GM12878 (cell line): ENCODE results near the gene DYSF. TPM values are rescaled to one million over a fixed set of nuclear protein-coding genes. Genes with fewer than 3 reads are reported as not detected.

ENCODE experiments used
- ATAC-seq: fragments of 200-7000 bp; cut with Tn5 transposase; 3 replicates; pipeline ENCODE4 v1.9.1; 2020; ENCODE audit warnings: mild to moderate bottlenecking, moderate library complexity
- BruUV-seq: library from RNA; stranded (reverse); fragments of 400-500 nt; replicated peaks from 2 replicates; lab custom pipeline; 2021; lab: Mats Ljungman, UMichigan
- CTCF ChIA-PET: fragments of 300-600 bp; sonication (Branson Sonifier 250); formaldehyde crosslinking; extraction: SDS; loops from one replicate; lab custom pipeline; 2021; ENCODE audit warnings: inconsistent platforms; lab: Yijun Ruan, JAX
- POLR2A ChIA-PET: fragments of 350-600 bp; formaldehyde crosslinking; extraction: SDS; loops from one replicate; lab custom pipeline; 2021; ENCODE audit warnings: inconsistent platforms; lab: Charles Lee
- RAD21 ChIA-PET: fragments of 300-600 bp; sonication (Branson Sonifier 250); formaldehyde crosslinking; loops from one replicate; lab custom pipeline; 2023; ENCODE audit warnings: antibody characterized with exemption; ENCODE audit not compliant: unreplicated experiment; lab: Charles Lee
- SMC1A ChIA-PET: fragments of 300-600 bp; sonication (Branson Sonifier 250); formaldehyde crosslinking; loops from one replicate; lab custom pipeline; 2023; ENCODE audit not compliant: unreplicated experiment, uncharacterized antibody; lab: Charles Lee
- DNase-seq: peaks from one replicate; pipeline ENCODE4 v3.0.0-alpha.2; 2011; ENCODE audit warnings: low read depth, low spot score
- FAIRE-seq: peaks from 3 replicates; lab custom pipeline; 2011; peaks lifted over from hg19 to GRCh38; lab: Jason Lieb, UNC
- H2AFZ ChIP-seq: 2 replicates; pipeline ENCODE4 v1.6.0; 2011; ENCODE audit warnings: low read depth, low read length, control low read depth; ENCODE audit not compliant: control insufficient read depth
- H3K27ac ChIP-seq: 2 replicates; pipeline ENCODE4 v1.5.1; 2011; ENCODE audit warnings: control low read depth; ENCODE audit not compliant: control insufficient read depth, insufficient read depth
- H3K27me3 ChIP-seq, 2 experiments: replicated peaks in 1 of 2; 2 replicates each; pipeline versions ENCODE4 v1.6.0 to v1.6.1; 2011; ENCODE audit warnings: low read length in 1 of 2; ENCODE audit not compliant: control insufficient read depth in 2 of 2, insufficient read depth in 2 of 2
- H3K36me3 ChIP-seq, 2 experiments: 2 replicates each; pipeline ENCODE4 v1.5.1; 2011; ENCODE audit warnings: low read length in 1 of 2; ENCODE audit not compliant: control insufficient read depth in 2 of 2, insufficient read depth in 2 of 2
- H3K4me1 ChIP-seq: 2 replicates; pipeline ENCODE4 v1.6.1; 2011; ENCODE audit warnings: mild to moderate bottlenecking, low read length, moderate library complexity, mixed read lengths; ENCODE audit not compliant: control insufficient read depth, insufficient read depth
- H3K4me2 ChIP-seq: 2 replicates; pipeline ENCODE4 v1.6.0; 2011; ENCODE audit warnings: control low read depth; ENCODE audit not compliant: control insufficient read depth, insufficient read depth
- H3K4me3 ChIP-seq: fragments of 200-600 bp; sonication (generic); 2 replicates; pipeline ENCODE4 v1.5.1; 2016
- H3K79me2 ChIP-seq: 2 replicates; pipeline ENCODE4 v1.6.0; 2011; ENCODE audit warnings: low read length; ENCODE audit not compliant: control insufficient read depth, insufficient read depth
- H3K9ac ChIP-seq: 2 replicates; pipeline ENCODE4 v1.8.0; 2011; ENCODE audit warnings: low read length, control low read depth, mixed read lengths; ENCODE audit not compliant: control insufficient read depth, insufficient read depth
- H3K9me3 ChIP-seq: replicated peaks from 3 replicates; pipeline ENCODE4 v1.5.1; 2011; ENCODE audit warnings: mild to moderate bottlenecking, low read length; ENCODE audit not compliant: control insufficient read depth, insufficient read depth
- H4K20me1 ChIP-seq: 2 replicates; pipeline ENCODE4 v1.6.0; 2011; ENCODE audit not compliant: control insufficient read depth, insufficient read depth
- BCL11A ChIP-seq: IDR thresholded peaks from 2 replicates; pipeline ENCODE4 v1.6.1; 2011; ENCODE audit warnings: low read depth, low read length
- BHLHE40 ChIP-seq, 2 experiments: fragments of 450-650 bp in 1 of 2; IDR thresholded peaks; 2 replicates each; pipeline ENCODE4 v1.6.1; 2011 to 2017; ENCODE audit warnings: low read depth in 2 of 2, borderline replicate concordance in 1 of 2, improper control_type of control experiment in 1 of 2, low read length in 1 of 2, mild to moderate bottlenecking in 1 of 2
- CBX5 ChIP-seq: sonication (generic); IDR thresholded peaks from 2 replicates; pipeline ENCODE4 v1.6.1; 2016; ENCODE audit warnings: low read depth, moderate library complexity, mild to moderate bottlenecking, inconsistent platforms
- CHD2 ChIP-seq: IDR thresholded peaks from 2 replicates; pipeline ENCODE4 v1.6.1; 2011; ENCODE audit warnings: low read depth, low read length, improper control_type of control experiment, borderline replicate concordance
- ESRRA ChIP-seq: IDR thresholded peaks from 2 replicates; pipeline ENCODE4 v1.6.1; 2012; ENCODE audit warnings: mild to moderate bottlenecking, low read length, improper control_type of control experiment
- MEF2B ChIP-seq: fragments of 450-650 bp; IDR thresholded peaks from 2 replicates; pipeline ENCODE4 v1.6.1; 2018; ENCODE audit warnings: mild to moderate bottlenecking, moderate library complexity; ENCODE audit not compliant: partially characterized antibody, poor library complexity, severe bottlenecking
- MYB ChIP-seq: fragments of 150-350 bp; IDR thresholded peaks from 2 replicates; pipeline ENCODE4 v1.6.1; 2014; ENCODE audit warnings: mild to moderate bottlenecking, low read depth, low read length, borderline replicate concordance
- NFYA ChIP-seq: IDR thresholded peaks from 2 replicates; pipeline ENCODE4 v1.6.1; 2011; ENCODE audit warnings: low read depth, mild to moderate bottlenecking, low read length, improper control_type of control experiment, borderline replicate concordance
- POLR2A ChIP-seq: IDR thresholded peaks from 2 replicates; pipeline ENCODE4 v1.6.1; 2011; ENCODE audit warnings: low read depth, mild to moderate bottlenecking, low read length
- STAT3 ChIP-seq: IDR thresholded peaks from 2 replicates; pipeline ENCODE4 v1.6.1; 2011; ENCODE audit warnings: low read depth, low read length, improper control_type of control experiment
- TCF3 ChIP-seq: IDR thresholded peaks from 2 replicates; pipeline ENCODE4 v1.6.1; 2012; ENCODE audit warnings: low read depth, mild to moderate bottlenecking, low read length, borderline replicate concordance; ENCODE audit not compliant: insufficient read depth
- ZNF207 ChIP-seq: fragments of 450-650 bp; IDR thresholded peaks from 2 replicates; pipeline ENCODE4 v1.6.1; 2014; ENCODE audit warnings: antibody characterized with exemption, mild to moderate bottlenecking, borderline replicate concordance
- WGBS: methylation state at CpG from one replicate; pipeline ENCODE4 v1.1.6; 2016; ENCODE audit warnings: low lambda C conversion rate; ENCODE audit not compliant: insufficient replicate concordance, insufficient coverage; ENCODE audit errors: missing lambda C conversion rate; 5-methylcytosine and 5-hydroxymethylcytosine counted together
- in situ Hi-C: fragments of 300-500 bp; cut with MboI; formaldehyde crosslinking; loops from 9 replicates; pipeline ENCODE4 v1.14.3; 2018; ENCODE audit warnings: mixed read lengths
- intact Hi-C: fragments of 100-400 bp; cut with micrococcal nuclease; formaldehyde crosslinking; loops from one replicate; pipeline ENCODE4 v1.14.2; 2022; ENCODE audit not compliant: unreplicated experiment
- polyA plus RNA-seq, 11 experiments: library from polyadenylated mRNA; depleted of rRNA in 4 of 11; unstranded in 6 of 11; stranded (reverse) in 5 of 11; fragments of >200 nt; fragmentation: Nextera tagmentation in 4 of 11; fragmentation: Illumina TruSeq in 1 of 11; extraction: Ambion mirVana in 4 of 11; extraction: Trizol in 1 of 11; gene quantifications; 1 replicate in 1 of 11; 2 replicates in 10 of 11; pipeline versions ENCODE4 v1.2.1 to v1.2.3, GENCODE V29; 2011 to 2016; ENCODE audit warnings: inconsistent platforms in 2 of 11, missing spikeins in 2 of 11, low read depth in 1 of 11
- total RNA-seq, 4 experiments: library from RNA; depleted of rRNA in 3 of 4; stranded (reverse); fragments of >200 nt in 3 of 4; fragmentation: Illumina TruSeq in 1 of 4; extraction: Trizol in 1 of 4; gene quantifications; 2 replicates each; pipeline versions ENCODE4 v1.2.1 to v1.2.3, GENCODE V29; 2013 to 2021
- TF ChIP-seq, protein P1 (sequence below): IDR thresholded peaks from 2 replicates; pipeline ENCODE4 v1.6.1; 2012; ENCODE audit warnings: improper control_type of control experiment, low read depth, low read length; ENCODE audit not compliant: insufficient replicate concordance
- TF ChIP-seq, protein P2 (sequence below): IDR thresholded peaks from 2 replicates; pipeline ENCODE4 v1.6.1; 2011; ENCODE audit warnings: borderline replicate concordance, low read depth, mild to moderate bottlenecking, moderate library complexity, mixed read lengths, low read length; ENCODE audit not compliant: insufficient read depth; ENCODE audit errors: extremely low read length
- TF ChIP-seq, protein P3 (sequence below): fragments of 450-650 bp; IDR thresholded peaks from 2 replicates; pipeline ENCODE4 v1.6.1; 2017; ENCODE audit warnings: mild to moderate bottlenecking, moderate library complexity

Gene DYSF
- total and polyA plus RNA-seq, 10 of the 15 experiments (the other 5 are each of a cell fraction or from before 2014, with no cell fraction given): under 0.01 to 0.15 (median 0.03) TPM; not detected in 7

DNA sequence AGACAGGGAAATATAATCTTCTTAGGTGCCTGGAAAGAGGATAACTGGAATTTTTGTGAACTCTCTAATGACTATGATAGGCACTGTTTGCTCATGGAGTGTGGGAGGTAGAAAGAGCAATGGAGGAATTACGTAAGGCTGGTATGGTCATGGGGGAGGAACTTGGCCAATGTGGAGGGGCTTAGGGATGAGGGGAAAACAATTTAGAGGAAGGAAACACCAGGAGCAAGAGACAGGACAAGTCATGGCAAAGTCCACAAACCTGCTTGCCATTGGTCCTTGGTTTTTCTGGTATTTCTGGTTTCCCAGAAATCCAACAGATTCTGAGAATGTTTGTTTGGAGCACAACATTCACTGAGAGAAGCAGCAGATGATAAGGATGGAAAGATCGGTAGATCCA lies 274.2 kb downstream of the DYSF start:
- Histone ChIP-seq H4K20me1 (no peaks in the 10 kb centered on the region), H3K27ac (no peak overlapping the region), H3K4me3 (no peak overlapping the region), H3K79me2 (no peaks in the 10 kb centered on the region), H3K9ac (no peak overlapping the region), H2AFZ (no peak overlapping the region), H3K27me3 (no peaks in the 10 kb centered on the region), H3K9me3 (no peaks in the 10 kb centered on the region), H3K4me2 (no peak overlapping the region), H3K36me3 (no peaks in the 10 kb centered on the region), H3K4me1 (no peaks in the 10 kb centered on the region)
- ATAC-seq (no peak), FAIRE-seq (no peak), DNase-seq (no peak)
- in situ Hi-C loops (no loop called here), intact Hi-C loops (no loop called here)
- BruUV-seq: no TSS peak
- POLR2A ChIA-PET: no interaction called here
- RAD21 ChIA-PET: no interaction called here
- CTCF ChIA-PET: no interaction called here
- WGBS: 57% methylated on average over 2 of the region's 2 CpGs
- SMC1A ChIA-PET: no interaction called here
- TF ChIP-seq NFYA: no peak
- TF ChIP-seq, protein P1, sequence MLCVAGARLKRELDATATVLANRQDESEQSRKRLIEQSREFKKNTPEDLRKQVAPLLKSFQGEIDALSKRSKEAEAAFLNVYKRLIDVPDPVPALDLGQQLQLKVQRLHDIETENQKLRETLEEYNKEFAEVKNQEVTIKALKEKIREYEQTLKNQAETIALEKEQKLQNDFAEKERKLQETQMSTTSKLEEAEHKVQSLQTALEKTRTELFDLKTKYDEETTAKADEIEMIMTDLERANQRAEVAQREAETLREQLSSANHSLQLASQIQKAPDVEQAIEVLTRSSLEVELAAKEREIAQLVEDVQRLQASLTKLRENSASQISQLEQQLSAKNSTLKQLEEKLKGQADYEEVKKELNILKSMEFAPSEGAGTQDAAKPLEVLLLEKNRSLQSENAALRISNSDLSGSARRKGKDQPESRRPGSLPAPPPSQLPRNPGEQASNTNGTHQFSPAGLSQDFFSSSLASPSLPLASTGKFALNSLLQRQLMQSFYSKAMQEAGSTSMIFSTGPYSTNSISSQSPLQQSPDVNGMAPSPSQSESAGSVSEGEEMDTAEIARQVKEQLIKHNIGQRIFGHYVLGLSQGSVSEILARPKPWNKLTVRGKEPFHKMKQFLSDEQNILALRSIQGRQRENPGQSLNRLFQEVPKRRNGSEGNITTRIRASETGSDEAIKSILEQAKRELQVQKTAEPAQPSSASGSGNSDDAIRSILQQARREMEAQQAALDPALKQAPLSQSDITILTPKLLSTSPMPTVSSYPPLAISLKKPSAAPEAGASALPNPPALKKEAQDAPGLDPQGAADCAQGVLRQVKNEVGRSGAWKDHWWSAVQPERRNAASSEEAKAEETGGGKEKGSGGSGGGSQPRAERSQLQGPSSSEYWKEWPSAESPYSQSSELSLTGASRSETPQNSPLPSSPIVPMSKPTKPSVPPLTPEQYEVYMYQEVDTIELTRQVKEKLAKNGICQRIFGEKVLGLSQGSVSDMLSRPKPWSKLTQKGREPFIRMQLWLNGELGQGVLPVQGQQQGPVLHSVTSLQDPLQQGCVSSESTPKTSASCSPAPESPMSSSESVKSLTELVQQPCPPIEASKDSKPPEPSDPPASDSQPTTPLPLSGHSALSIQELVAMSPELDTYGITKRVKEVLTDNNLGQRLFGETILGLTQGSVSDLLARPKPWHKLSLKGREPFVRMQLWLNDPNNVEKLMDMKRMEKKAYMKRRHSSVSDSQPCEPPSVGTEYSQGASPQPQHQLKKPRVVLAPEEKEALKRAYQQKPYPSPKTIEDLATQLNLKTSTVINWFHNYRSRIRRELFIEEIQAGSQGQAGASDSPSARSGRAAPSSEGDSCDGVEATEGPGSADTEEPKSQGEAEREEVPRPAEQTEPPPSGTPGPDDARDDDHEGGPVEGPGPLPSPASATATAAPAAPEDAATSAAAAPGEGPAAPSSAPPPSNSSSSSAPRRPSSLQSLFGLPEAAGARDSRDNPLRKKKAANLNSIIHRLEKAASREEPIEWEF: no peak
- TF ChIP-seq MYB: no peak
- no peak for TF ChIP-seq STAT3
- no peak for TF ChIP-seq POLR2A
- TF ChIP-seq MEF2B: no peak
- no peak for TF ChIP-seq BHLHE40 (IDR thresholded peaks at IDR 0.05; ENCODE audit: borderline replicate concordance in 1 of 2, low read depth in 2 of 2, low read length in 1 of 2)
- TF ChIP-seq, protein P2, sequence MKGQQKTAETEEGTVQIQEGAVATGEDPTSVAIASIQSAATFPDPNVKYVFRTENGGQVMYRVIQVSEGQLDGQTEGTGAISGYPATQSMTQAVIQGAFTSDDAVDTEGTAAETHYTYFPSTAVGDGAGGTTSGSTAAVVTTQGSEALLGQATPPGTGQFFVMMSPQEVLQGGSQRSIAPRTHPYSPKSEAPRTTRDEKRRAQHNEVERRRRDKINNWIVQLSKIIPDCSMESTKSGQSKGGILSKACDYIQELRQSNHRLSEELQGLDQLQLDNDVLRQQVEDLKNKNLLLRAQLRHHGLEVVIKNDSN: no peak
- no peak for TF ChIP-seq CHD2
- no peak for TF ChIP-seq CBX5
- no peak for TF ChIP-seq TCF3
- TF ChIP-seq BCL11A: no peak
- TF ChIP-seq, protein P3, sequence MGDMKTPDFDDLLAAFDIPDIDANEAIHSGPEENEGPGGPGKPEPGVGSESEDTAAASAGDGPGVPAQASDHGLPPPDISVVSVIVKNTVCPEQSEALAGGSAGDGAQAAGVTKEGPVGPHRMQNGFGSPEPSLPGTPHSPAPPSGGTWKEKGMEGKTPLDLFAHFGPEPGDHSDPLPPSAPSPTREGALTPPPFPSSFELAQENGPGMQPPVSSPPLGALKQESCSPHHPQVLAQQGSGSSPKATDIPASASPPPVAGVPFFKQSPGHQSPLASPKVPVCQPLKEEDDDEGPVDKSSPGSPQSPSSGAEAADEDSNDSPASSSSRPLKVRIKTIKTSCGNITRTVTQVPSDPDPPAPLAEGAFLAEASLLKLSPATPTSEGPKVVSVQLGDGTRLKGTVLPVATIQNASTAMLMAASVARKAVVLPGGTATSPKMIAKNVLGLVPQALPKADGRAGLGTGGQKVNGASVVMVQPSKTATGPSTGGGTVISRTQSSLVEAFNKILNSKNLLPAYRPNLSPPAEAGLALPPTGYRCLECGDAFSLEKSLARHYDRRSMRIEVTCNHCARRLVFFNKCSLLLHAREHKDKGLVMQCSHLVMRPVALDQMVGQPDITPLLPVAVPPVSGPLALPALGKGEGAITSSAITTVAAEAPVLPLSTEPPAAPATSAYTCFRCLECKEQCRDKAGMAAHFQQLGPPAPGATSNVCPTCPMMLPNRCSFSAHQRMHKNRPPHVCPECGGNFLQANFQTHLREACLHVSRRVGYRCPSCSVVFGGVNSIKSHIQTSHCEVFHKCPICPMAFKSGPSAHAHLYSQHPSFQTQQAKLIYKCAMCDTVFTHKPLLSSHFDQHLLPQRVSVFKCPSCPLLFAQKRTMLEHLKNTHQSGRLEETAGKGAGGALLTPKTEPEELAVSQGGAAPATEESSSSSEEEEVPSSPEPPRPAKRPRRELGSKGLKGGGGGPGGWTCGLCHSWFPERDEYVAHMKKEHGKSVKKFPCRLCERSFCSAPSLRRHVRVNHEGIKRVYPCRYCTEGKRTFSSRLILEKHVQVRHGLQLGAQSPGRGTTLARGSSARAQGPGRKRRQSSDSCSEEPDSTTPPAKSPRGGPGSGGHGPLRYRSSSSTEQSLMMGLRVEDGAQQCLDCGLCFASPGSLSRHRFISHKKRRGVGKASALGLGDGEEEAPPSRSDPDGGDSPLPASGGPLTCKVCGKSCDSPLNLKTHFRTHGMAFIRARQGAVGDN: no peak
- TF ChIP-seq ZNF207: no peak
- TF ChIP-seq ESRRA: no peak
